ENCODE data around the gene TCERG1.

Gene TCERG1

DNA sequence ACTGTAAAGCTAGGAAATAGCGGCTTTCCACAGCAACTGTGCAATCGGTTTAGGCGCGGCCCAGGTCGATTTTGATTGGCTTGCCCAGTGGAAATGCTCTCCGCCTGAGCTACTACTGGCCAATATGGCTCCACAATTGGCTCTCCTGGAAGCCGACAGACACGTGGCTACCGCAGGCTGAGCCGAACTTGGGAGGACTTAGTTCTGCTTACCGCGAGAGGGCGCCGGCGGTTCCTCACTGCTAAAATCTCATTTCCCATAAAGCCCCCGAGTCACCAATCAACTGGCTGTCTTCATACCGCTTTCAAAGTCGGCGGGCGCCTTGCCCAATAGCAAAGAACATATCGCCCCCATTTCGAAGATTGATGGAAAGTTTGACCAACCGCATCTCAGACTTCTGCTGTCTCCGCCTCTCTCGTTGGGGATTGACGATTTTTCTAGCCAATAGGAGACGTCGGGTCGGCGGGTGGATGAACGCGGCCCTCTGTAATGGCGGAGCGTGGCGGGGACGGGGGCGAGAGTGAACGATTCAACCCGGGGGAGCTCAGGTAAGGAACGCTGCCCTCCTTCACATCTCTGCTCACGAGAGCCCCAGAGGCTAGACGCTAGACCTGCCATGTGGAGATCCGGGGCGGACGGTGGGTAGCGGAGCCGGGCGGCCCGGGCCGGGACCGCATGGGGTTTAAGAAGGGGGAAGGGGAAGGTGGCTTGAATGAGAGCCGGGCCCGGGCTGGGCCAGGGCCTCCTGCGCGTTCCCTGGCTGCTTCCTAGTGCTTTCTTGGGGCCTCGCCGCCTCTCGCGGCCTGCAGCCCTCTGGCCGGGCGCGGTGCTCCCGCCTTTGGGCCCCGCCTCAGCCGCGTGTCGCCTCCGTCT, at the start of gene TCERG1:
Gene TCERG1 (plus strand): TSS at position 473 of the 873 bp plus-strand sequence. CDS start 17 bp downstream, at position 490.
- DNase-seq: peak; percentile 99 to 100

DNA sequence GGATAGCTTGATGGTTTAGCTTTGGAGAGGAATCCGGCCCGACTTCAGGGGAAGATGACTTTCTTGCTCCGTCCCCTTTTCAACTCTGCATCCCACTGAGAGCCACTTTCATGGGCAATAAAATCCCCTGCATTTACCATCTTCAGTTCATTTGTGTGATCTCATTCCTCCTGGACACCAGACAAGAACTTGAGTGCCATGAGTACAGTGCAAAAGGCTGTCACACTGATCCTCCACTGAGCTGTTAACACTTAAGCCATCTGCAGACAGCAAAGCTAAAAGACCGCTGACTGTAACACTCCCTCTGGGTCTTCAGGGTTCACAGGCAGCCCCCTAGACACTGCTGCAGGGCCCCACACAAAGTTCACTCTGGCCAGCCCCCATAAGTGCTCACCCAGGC, 48.3 kb upstream of the TCERG1 start:
- no peak for DNase-seq

DNA sequence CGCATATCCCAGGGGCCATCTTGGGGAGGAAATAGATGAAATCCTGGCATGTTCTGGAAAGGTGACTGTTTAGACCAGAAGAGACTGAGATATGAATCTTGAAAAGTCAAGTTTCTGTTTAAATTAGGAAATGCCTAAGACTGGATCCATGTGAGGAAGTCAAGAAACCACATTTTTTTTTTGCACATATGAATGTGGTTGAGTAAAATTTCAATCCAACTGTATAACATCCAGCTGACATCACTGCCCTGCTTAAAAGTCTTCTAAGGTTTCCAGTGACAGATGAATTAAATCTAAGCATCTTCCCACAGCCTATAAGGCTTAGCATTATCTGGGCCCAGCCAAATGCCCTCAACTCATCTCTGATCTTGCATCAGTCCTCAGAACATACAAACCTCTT, 47.7 kb upstream of the TCERG1 start:
- DNase-seq: peak in 1 of 2 donors; percentile 3

DNA sequence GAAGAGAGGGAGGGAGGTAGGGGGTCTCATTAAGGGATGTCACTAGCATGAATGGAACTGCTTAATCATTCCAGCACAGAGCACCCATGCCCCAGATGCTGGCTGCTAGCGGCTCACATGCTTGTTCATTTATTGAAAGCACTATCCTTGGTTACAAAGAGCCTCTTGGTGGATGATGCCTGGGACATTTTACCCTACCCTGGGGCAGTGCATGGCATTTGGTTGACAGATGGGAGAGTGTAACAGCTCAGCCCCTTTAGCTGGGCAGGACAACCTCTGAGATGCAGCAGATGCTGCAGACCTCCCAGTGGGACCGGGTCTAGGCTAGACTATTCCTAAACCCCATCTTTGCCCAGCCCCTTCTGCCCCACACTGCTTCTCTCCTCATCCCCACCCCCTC, 46.9 kb upstream of the TCERG1 start:
- DNase-seq: no peak

DNA sequence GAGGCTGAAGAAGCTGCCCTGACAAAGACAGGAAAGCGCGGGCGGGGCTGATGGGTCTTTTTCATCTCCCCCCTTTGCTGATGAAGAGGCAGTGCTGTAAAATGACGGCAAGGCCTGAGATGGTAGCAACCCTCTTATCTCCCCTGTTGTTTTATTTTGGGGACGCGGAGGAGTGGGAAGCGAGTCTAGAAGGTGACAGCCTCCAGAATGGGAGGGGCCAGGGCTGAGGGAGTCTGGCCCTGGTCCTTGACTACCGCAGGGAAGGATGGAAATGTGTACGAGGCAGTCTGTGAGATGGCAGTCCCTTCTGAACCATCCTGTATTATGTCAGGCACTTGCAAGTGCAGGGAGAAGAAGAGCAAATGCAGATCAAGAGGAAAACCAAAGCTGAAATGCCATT, 46.1 kb upstream of the TCERG1 start:
- DNase-seq: no peak

DNA sequence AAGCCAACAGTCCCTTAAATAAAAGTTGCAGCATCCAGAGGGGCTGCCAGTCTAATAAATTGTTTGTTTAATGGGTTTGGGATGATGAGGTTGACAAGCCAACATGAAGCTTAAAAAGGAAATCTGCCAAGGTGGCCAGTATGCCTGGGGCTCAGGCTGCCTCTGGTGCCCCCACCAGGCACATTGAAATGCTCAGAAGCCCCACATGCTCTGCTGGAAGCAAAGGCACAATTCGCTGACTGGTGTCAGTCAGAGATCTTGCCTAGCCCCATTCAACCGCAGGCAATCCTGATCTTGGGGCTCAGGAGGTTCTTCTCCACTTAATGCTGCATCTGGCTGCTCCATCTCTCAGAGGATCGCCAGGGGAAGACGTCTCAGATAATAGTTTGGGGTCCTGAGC, 44.2 kb upstream of the TCERG1 start:
- DNase-seq: no peak

DNA sequence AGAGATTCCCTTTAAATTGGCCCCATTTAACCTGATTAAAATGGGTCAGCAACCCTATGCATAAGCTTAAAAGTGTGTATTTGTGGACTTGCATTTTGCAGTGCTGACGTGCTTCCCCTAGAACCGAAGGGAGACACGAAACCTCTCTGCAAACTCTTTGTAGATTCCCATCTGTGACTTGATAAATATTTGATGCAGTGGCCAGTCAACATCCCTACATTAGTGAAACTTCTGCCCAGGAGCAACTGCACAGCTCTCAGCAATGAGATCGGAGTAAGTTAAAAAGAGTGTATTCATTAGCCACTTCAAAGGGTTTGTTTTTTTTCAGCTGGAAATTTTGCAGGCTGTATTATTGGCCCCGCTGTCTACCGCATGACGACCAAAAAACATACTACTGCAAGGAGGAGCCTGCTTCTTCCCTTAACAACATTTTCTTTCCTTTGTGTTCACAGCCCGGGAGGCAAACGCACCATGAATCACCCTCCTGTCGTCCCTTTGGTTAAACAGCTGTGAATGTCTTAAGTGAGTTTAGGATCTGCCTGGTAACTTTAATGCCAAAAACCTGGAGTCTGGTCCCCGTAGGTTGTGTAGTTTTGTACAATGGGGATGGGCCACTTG, 38.0 kb upstream of the TCERG1 start:
- DNase-seq: no peak

DNA sequence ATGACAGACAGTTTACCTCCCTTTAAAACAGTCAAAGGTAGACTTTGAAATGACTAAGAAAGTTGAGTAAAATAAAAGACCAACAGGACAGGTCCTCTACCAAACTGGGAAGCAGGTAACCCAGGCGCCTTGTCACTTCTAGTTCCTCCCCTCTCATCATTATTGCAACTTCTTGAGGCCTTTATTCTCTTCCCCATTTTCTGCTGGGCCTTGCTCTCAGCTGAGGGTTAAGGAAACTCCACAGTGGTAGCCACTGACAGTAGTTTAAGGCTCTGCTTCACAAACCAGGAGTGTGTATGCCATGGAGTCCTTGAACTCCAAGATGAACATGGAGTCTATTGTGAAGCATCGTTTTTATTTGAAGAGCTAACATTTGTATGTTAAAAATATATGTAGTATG, 36.9 kb upstream of the TCERG1 start:
- peak in 1 of 2 donors; percentile 29 for DNase-seq

DNA sequence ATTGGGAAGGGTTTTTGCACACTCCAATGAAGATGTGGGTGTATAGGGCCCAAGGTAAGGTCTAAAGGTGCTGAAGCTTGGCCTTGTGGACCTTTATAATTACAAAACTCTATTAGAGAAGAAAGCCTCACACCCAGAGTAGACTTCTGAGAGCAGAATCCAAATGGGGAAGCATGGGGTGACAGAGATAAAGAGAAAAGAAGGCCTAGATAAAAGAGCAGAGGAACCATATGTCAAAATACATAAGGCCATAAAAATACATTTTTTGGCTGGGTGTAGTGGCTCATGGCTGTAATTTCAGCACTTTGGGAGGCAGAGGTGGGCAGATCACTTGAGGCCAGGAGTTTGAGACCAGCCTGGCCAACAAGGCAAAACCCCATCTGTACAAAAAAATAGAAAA, 27.4 kb upstream of the TCERG1 start:
- no peak for DNase-seq

DNA sequence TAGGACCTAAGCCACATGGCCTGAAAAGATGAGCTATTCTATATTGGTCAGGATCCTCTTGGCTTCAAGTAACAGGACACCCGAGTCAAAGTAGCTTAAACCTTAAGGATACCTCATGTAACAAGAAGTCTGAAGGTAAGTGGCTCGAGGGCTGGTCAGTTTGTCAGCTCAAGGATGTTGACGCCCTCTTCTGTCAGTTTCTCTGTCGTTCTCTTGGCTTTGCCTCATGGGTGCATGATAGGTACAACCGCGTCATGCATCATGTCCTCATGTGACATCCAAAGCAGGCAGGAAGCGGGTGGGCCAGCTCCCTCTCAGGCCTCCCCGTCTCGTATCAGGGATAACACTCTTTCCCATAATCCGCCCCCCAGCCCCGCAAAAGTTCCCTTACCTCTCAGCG, 22.1 kb upstream of the TCERG1 start:
- no peak for DNase-seq

DNA sequence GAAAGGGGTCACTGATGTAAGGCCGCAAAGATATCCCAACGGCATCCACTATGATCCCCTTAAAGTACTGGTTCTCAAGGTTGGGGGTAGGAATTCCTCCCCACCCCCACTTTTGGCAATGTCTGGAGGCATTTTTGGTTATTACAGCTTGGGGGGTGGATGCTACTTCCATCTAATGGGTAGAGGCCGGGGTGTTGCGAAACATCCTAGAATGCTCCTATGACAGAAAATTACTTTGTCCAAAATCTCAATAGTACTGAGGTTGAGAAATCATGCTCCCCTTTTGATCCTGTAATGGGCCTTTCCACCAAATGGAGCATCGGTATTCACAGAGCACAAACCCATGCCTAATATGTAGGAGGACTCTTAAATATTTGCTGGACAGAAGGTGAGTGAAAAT, 20.8 kb upstream of the TCERG1 start:
- no peak for DNase-seq

DNA sequence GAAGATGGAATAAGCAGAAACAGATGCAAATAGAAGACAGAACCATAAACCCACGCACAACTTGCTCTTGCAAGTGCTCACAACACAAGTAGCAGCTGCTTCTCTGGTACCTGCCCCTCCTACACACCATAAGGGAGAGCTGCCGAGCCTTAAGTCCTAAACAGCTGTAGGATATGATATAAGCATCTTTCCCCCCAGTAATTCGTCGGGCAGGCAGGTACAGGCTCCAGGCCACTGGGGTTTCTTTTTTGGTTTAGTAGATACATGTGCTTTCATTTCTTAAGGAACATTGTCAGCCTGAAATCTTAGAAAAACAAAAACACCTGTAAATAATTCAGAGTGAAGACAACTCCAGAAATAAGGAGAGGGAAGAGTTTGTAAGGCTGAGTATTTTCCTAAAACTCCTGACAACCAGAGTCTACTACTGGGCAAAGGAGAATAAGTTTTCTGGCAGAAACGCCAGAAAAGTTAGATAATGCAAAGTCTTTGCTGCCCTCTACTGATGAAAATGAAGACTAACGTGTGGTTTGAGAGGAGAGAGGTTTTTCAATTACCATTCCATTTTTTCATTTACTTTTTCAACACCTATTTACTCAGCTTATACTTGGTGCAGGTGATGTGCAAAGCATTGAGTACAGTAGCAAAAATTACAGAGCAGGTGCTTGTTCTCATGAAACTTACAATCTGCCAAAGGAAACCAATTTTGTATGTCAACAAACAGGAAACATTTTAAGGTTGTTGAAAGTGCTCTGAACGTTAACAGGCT, 20.1 kb upstream of the TCERG1 start:
- DNase-seq: peak; percentile 29 to 66

DNA sequence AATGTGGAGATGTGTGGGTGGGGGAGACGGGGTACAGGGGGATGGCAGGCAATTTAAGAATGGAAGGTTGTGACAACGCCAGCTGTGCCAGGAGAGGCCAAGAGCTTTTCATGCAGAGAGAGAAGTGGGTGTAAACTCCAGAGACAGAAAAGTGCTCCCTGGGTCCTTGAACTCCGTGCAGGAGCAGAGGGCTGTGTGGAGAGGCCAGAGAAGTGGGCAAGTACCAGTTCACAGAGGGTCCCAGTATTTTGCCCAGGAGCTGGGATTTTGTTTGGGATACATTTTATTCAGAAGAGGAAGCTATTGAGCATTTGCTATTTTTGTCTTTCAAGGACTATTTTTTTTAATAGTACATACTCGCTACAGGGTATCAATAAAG, 19.5 kb upstream of the TCERG1 start:
- no peak for DNase-seq

DNA sequence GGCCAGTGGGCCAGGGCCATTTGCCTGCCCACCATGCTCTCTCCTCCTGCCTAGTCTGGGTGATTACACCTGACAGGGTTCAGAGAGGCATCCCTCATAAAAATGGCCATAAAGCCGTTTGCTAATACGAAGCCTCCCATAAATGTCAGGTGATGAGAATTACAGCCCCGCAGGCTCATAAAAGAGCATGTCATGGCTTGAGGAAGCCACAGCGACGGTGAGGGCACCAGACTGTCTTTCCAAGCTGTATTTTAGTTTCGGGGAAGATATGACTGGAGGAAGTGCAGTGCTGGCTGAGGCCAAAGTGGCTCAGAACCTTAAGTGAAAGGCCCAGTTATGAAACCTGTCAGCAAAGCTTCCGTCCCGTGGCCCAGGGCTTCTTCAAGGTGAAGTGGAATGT, 18.5 kb upstream of the TCERG1 start:
- no peak for DNase-seq

DNA sequence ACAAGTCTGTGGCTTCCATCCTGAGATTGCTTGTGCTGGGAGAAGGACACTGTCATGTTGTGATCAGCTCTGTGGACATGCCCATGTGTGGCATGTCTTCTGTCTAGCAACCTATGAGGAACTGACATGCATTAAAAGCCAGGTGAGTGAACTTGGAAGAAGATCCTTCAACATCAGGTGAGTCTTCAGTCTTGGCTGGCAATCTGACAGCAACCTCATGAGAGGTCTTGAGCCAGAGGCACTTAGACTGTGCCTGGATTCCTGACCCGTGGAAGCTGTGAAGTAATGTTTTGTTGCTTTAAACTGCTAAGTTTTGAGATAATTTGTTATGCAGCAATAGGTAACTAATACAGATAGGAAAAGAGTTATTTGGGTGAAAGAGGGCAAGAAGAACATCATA, 6.8 kb upstream of the TCERG1 start:
- DNase-seq: no peak

DNA sequence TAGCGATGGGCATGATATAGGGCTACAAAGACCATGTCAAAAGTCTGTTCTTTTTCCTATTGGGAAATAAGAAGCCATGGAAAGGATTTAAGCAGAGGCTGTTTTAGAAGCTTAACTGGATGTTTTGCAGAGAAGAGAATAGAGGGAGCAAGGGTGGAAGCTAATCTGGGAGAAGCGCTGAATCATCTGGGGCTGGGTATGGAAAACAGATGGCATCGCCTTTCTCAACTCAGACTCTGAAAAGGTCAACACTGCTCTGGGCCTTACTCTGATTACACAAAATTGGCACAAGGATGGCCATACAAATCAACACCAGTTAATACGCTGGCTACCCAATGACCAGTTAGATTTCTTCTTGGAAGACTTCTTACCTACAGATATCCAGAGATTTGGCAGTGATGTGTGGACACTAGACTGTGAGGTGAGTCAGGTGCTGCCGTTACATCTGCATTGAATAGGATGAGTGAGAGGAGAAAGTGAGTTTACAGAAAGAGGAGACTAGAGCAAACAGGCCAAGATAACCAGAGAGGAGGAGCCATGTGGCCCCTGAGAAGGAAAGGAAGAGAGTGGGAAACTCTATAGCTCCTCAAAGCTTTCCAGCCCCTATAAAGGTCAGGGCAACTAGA, 6.2 kb upstream of the TCERG1 start:
- DNase-seq: no peak

DNA sequence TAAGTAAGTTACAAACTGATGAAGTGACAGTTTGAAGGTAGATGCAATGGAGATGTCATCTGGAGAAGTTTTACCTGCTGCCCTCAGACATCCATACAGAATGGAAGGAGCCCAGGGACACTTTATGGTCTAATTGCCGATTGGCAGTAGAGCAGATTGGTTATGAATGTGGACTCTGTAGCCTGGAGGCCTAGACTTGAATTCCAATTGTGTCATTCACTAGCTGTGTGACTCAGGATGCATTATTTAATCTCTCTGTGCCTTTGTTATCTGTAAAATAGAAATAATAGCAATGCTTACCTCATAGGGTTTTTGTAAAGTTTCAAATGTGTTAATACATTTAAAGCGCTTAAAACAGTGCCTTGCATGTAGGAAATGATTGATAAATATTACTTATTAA, 5.2 kb upstream of the TCERG1 start:
- DNase-seq: no peak

DNA sequence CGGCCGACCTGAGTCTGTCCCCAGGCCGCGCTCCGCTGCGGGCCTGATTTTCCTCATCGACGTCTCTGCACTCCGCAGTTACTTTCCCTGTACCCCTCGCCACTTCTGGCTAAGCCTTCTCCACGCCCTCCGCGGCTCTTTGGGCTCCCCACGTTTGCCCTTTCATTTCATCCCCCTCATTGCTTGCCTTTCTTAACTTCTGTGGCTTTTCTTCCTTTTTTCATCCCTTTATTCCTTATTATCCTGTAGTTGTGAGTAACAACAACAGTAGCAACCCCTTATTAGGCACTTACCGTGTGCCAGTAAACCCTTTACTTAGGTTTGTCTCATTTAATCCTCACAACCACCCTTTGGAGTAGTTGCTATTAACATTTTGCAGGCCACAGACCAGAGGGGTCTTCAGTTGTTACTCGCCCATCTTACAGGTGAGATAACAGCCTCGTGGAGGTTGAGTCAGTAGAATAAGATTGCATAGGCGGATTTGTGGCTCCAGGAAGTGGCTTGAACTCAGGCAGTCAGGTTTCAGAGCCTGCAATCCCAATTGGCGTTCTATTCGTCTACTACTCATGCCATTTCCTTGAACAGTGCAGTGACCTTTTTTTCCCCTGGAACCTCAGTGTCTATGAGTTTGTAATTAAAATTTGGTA, 724 bp downstream of the TCERG1 start:
- peak; percentile 37 to 47 for DNase-seq

DNA sequence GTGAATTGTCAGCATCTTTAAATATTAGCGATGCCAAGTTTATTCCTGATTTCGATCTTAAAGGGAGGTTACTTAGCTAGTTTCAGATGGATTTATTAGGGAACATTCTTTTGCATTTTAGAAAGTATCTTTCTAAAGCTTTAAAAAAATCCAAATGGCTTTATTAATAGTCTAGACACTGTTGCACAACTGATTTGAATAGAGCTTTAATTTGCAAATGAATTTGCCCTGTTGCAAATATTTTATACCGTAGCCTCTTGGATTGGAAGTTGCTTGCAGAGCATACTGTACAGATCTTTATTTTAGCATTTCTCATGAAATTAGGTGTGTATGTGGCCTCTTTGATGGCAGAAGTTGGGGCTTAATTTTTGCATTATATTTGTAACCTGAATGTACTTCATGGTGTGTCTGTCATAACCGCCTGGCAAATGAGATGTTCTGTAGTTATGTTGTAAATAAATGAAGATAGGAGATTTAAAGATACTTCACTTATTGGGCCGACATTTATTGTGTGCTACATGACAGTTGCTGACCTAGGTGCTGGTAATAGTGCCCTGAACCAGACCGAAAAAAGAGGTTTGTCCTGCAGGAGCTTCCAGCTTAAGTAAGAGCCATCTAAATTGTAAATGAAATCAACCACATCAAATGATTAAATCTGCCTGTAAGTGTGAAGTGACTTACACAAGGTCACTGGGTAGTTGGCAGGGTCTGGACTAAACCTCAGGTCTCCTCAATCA, 1.8 kb downstream of the TCERG1 start:
- DNase-seq: no peak

DNA sequence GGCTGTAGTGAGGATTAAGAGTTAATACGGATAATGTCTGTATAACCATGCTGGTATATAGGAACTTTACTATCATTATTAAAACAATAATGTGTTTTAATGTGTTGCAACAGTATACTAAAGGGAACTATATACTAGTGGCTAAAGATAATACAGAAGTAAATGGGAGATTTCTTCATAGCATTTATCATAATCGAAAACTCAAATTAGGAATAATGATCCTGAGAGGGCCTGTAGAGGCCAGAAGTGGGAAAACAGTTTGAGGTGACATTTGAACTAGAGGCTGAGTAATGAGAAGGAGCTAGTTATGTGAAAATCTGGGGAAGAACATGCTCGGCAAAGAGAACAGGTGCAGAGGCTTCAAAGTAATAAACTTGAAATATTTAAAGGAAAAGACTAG, 2.9 kb downstream of the TCERG1 start:
- DNase-seq: peak; percentile 21 to 27

DNA sequence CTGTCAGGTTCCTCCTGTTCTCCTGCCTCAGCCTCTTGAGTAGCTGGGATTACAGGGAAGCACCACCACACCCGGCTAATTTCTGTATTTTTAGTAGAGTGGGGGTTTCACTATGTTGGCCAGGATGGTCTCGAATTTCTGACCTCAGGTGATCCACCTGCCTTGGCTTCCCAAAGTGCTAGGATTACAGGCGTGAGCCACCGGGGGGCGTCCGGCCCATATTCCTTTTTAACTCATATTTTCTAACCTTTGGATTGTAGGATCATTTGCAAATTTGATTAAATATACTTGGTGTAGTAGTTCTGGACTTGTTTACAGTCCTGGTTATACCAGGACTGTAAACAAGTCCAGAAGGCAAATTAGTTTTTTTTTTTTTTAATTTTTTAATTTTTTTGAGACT, 4.3 kb downstream of the TCERG1 start:
- DNase-seq: no peak

DNA sequence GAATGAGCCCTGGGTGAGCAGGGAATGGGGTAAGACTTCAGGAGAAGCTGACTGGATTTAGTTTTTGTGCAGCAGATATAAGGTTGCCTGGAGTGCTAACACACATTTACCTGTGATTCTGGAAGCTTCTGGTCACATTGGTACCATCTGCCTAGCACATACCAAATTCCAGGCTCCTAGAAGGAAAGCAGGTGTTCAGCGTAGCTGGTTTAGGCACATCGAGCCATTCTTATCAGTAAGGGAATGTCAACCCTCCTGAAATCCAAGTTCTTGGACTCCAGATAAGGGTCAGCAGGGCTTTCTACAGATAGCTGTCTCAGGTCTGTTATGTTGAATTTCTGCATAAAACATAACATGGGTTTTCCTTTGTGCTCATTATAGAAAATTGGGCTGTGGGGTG, 10.3 kb downstream of the TCERG1 start:
- DNase-seq: no peak

Measured in inflammatory macrophage treated with lipopolysaccharide for 1 hour (primary cell).